ENCODE data around the gene PPP1R27. TPM values are rescaled to one million over a fixed set of nuclear protein-coding genes. Genes with fewer than 3 reads are reported as not detected.

The PPP1R27 gene
- total RNA-seq, 5 donors from 2014 or later (not counting 1 experiment from before 2014, with no cell fraction given): not detected

DNA sequence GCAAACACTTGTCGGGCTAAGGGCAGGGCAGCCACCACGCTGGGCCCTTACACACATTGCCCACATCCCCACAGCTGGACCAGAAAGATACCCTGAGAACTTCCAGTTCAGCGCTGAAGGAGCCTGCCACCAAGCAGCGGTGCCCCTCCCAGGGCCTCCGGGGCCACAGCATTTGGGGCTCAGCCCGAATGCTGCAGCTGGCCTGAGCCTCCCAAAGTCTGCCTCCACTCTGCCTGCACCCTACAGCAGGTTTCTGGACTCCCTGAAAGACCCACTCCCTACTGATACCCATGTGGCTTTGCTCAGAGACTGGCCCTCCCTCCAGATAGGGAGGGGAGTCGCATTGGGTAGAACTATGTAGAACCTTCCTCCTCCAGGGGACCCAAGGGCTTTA lies 3.3 kb downstream of the PPP1R27 start:
- H3K4me3 ChIP-seq (ENCODE audit: control insufficient read depth in 1 of 2, extremely low read depth in 1 of 2, low read length in 1 of 2): no peak overlapping the region
- ATAC-seq (replicated peaks in 1 of 4) (no peak), DNase-seq (no peak)
- Mint-ChIP-seq H3K27me3 (no peaks in the 10 kb centered on the region), H3K27ac (peak overlapping the region; percentile 84 to 93), H3K36me3 (no peaks in the 10 kb centered on the region), H3K4me3 (peak overlapping the region; percentile 85 to 88 (median 85)), H3K4me1 (peaks cover 16 to 26% (median 25%) of the 10 kb centered on the region in 3 donors), H3K9me3 (no peaks in the 10 kb centered on the region)
- POLR2A ChIA-PET: no interaction called here
- H3K9me3 ChIP-seq: no peaks in the 10 kb centered on the region
- H3K27me3 ChIP-seq (replicated peaks in 1 of 2; ENCODE audit: control insufficient read depth in 2 of 2, extremely low read depth in 1 of 2, insufficient read depth in 2 of 2, low read length in 1 of 2): no peaks in the 10 kb centered on the region
- 85% methylated on average over 4 of the region's 7 CpGs for WGBS (ENCODE audit: insufficient coverage)
- peaks cover 7 to 38% of the 10 kb centered on the region in 2 experiments for H3K4me1 ChIP-seq (ENCODE audit: control insufficient read depth in 1 of 2, extremely low read depth in 1 of 2, insufficient read depth in 2 of 2, low read length in 2 of 2)
- no peaks in the 10 kb centered on the region for H3K36me3 ChIP-seq (ENCODE audit: control insufficient read depth in 2 of 2, extremely low read depth in 1 of 2, insufficient read depth in 1 of 2, low read length in 1 of 2)
- CTCF ChIA-PET: no interaction called here
- peak overlapping the region; percentile 58 for H3K27ac ChIP-seq (ENCODE audit: low read length)

DNA sequence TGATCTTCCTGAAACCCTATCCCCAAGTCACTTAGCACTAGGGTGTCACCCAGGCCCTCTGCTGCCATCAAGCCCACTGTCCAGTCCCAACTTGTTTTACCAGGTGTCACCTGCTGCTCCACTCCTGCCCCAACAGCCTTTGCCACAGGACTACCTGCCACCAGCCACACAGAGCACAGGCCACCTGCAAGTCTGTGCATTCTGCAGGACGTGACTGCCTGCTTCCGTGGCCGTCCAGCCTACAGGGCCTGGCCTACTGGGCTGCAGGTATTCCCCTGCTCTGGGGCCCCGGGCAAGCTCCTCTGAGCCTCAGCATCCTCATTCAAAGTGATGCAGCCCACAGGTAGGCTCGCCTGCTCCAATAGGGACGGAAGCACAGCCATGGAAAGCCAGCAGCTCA lies 5.0 kb downstream of the PPP1R27 start:
- POLR2A ChIA-PET: no interaction called here

DNA sequence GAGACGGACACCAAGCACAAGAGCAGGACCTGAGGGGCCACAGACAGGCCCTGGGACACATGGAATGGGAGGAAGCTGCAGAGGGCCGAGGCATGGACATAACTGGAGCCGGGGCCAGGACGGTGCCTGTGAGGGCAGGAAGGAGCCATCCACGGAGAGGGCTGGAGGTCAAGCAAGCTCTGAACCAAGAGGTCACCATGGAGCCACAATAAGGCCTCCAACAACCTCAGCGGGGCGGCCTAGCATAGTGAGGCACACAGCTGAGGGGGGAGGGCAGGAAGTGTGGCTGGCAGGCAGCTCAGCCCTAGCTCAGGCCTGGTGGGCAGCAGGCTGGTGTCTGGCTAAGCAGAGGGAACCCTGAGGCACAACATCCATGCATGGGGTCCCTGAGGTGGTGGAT lies 6.2 kb downstream of the PPP1R27 start:
- no peaks in the 10 kb centered on the region for H3K27me3 ChIP-seq (replicated peaks in 1 of 2; ENCODE audit: control insufficient read depth in 2 of 2, extremely low read depth in 1 of 2, insufficient read depth in 2 of 2, low read length in 1 of 2)
- no peak overlapping the region for H3K4me3 ChIP-seq (ENCODE audit: control insufficient read depth in 1 of 2, extremely low read depth in 1 of 2, low read length in 1 of 2)
- ATAC-seq (replicated peaks in 1 of 4): no peak
- Mint-ChIP-seq H3K4me3 (no peak overlapping the region), H3K4me1 (peaks cover 16 to 28% (median 25%) of the 10 kb centered on the region in 3 donors), H3K36me3 (peaks cover 4% of the 10 kb centered on the region), H3K27ac (no peak overlapping the region), H3K27me3 (no peaks in the 10 kb centered on the region), H3K9me3 (no peaks in the 10 kb centered on the region)
- H3K27ac ChIP-seq (ENCODE audit: low read length): no peak overlapping the region
- CTCF ChIA-PET: interaction anchor here in 1 of 2 donors (0.6 to 0.7 kb wide), 2 partner anchors 26 to 529 kb away, joined by 3 to 6 read pairs; no protein-coding TSS in a partner anchor
- no peaks in the 10 kb centered on the region for H3K9me3 ChIP-seq
- H3K36me3 ChIP-seq (ENCODE audit: control insufficient read depth in 2 of 2, extremely low read depth in 1 of 2, insufficient read depth in 1 of 2, low read length in 1 of 2): peaks cover under 1 to 12% of the 10 kb centered on the region in 2 donors
- DNase-seq: no peak
- H3K4me1 ChIP-seq (ENCODE audit: control insufficient read depth in 1 of 2, extremely low read depth in 1 of 2, insufficient read depth in 2 of 2, low read length in 2 of 2): peaks cover 6 to 30% of the 10 kb centered on the region in 2 experiments
- 89% methylated on average over 7 of the region's 7 CpGs for WGBS (ENCODE audit: insufficient coverage)
- POLR2A ChIA-PET: no interaction called here

More for the DNA sequence above, 5.0 kb downstream of the PPP1R27 start:
- no peaks in the 10 kb centered on the region for H3K27me3 ChIP-seq (replicated peaks in 1 of 2; ENCODE audit: control insufficient read depth in 2 of 2, extremely low read depth in 1 of 2, insufficient read depth in 2 of 2, low read length in 1 of 2)
- H3K4me3 ChIP-seq (ENCODE audit: control insufficient read depth in 1 of 2, extremely low read depth in 1 of 2, low read length in 1 of 2): no peak overlapping the region
- CTCF ChIA-PET: no interaction called here
- ATAC-seq (replicated peaks in 1 of 4): no peak
- no peak overlapping the region for H3K27ac ChIP-seq (ENCODE audit: low read length)
- Mint-ChIP-seq H3K36me3 (peaks cover 4% of the 10 kb centered on the region), H3K27me3 (no peaks in the 10 kb centered on the region), H3K27ac (no peak overlapping the region), H3K4me3 (peak overlapping the region in 1 of 3 donors; percentile 13), H3K4me1 (peaks cover 16 to 31% (median 28%) of the 10 kb centered on the region in 3 donors), H3K9me3 (no peaks in the 10 kb centered on the region)
- H3K36me3 ChIP-seq (ENCODE audit: control insufficient read depth in 2 of 2, extremely low read depth in 1 of 2, insufficient read depth in 1 of 2, low read length in 1 of 2): peaks cover 0 to 4% of the 10 kb centered on the region in 2 donors
- peaks cover 7 to 38% of the 10 kb centered on the region in 2 experiments for H3K4me1 ChIP-seq (ENCODE audit: control insufficient read depth in 1 of 2, extremely low read depth in 1 of 2, insufficient read depth in 2 of 2, low read length in 2 of 2)
- H3K9me3 ChIP-seq: no peaks in the 10 kb centered on the region
- DNase-seq: no peak
- 93% methylated on average over 6 of the region's 6 CpGs for WGBS (ENCODE audit: insufficient coverage)

DNA sequence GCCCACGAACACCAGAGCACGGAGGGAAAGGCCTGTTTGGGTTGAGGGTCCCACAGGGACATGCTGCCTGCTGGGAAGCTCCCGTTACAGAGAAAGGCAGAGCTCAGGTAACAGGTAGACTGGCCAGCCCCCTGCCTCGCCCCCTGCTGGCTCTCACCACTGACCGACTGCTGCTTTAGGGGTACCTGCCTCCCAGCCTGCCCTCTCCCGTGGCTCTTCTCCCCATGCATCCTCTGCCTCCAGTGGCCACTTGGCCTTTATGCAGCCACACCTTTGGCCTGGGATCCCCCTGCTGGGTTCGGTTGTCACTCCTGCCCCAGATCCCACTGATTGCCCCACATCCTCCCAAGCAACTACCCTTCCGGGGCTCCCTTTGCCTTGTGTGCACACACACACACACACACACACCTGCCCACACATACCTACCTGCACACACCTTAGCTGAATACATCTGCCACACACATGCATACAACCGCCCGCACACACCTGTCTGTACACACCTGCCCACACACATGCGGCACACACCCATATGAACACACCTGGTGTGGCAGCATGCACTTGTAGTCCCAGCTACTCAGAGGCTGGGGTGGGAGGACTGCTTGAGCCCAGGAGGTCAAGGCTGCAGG lies 8.9 kb downstream of the PPP1R27 start:
- DNase-seq (no peak), ATAC-seq (replicated peaks in 1 of 4) (no peak)
- H3K9me3 Mint-ChIP-seq: no peaks in the 10 kb centered on the region
- CTCF ChIA-PET: interaction anchor here in 1 of 2 donors (0.5 kb wide), 1 partner anchor 21 kb away, joined by 5 read pairs; no protein-coding TSS in a partner anchor
- H3K4me1 ChIP-seq (ENCODE audit: control insufficient read depth in 1 of 2, extremely low read depth in 1 of 2, insufficient read depth in 2 of 2, low read length in 2 of 2): peaks cover 0 to 11% of the 10 kb centered on the region in 2 experiments
- no peaks in the 10 kb centered on the region for H3K9me3 ChIP-seq
- peaks cover 0 to 14% (median 11%) of the 10 kb centered on the region in 3 donors for H3K4me1 Mint-ChIP-seq
- H3K36me3 ChIP-seq (ENCODE audit: control insufficient read depth in 2 of 2, extremely low read depth in 1 of 2, insufficient read depth in 1 of 2, low read length in 1 of 2): peaks cover 16 to 19% of the 10 kb centered on the region in 2 donors
- H3K4me3 ChIP-seq (ENCODE audit: control insufficient read depth in 1 of 2, extremely low read depth in 1 of 2, low read length in 1 of 2): no peak overlapping the region
- H3K27ac ChIP-seq (ENCODE audit: low read length): no peak overlapping the region
- POLR2A ChIA-PET: no interaction called here
- H3K27me3 ChIP-seq (replicated peaks in 1 of 2; ENCODE audit: control insufficient read depth in 2 of 2, extremely low read depth in 1 of 2, insufficient read depth in 2 of 2, low read length in 1 of 2): peaks cover 0 to 4% of the 10 kb centered on the region in 2 experiments
- H3K27ac Mint-ChIP-seq: no peak overlapping the region
- peaks cover 7% of the 10 kb centered on the region for H3K36me3 Mint-ChIP-seq
- 88% methylated on average over 8 of the region's 11 CpGs for WGBS (ENCODE audit: insufficient coverage)
- no peaks in the 10 kb centered on the region for H3K27me3 Mint-ChIP-seq
- H3K4me3 Mint-ChIP-seq: no peak overlapping the region

DNA sequence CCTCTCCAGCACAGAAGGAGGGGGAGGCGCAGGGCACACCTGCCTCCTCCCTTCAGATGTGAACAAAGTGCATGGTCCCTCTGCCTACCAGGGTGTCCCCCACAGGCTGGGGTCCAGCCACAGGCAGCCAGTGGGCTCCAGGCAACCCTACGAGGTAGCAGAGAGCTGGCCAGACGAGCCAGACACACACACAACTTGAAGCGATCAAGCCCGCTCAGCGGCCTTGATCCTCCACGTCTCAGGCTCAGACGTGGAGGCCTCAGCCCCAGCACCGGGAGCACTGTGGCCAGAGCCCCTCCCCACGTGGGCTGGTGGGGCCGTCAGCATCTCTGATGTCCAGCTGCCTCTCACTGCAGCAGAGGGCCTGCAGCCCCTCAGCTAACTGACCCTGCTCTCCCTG lies 10.3 kb downstream of the PPP1R27 start:
- H3K27me3 Mint-ChIP-seq: no peaks in the 10 kb centered on the region
- H3K4me1 ChIP-seq (ENCODE audit: control insufficient read depth in 1 of 2, extremely low read depth in 1 of 2, insufficient read depth in 2 of 2, low read length in 2 of 2): peaks cover 0 to 6% of the 10 kb centered on the region in 2 experiments
- no peak overlapping the region for H3K27ac Mint-ChIP-seq
- no peak overlapping the region for H3K4me3 Mint-ChIP-seq
- H3K36me3 Mint-ChIP-seq: peaks cover 7% of the 10 kb centered on the region
- H3K36me3 ChIP-seq (ENCODE audit: control insufficient read depth in 2 of 2, extremely low read depth in 1 of 2, insufficient read depth in 1 of 2, low read length in 1 of 2): peaks cover 16 to 19% of the 10 kb centered on the region in 2 donors
- no peak overlapping the region for H3K4me3 ChIP-seq (ENCODE audit: control insufficient read depth in 1 of 2, extremely low read depth in 1 of 2, low read length in 1 of 2)
- ChIA-PET POLR2A (no interaction called here), CTCF (no interaction called here)
- H3K27me3 ChIP-seq (replicated peaks in 1 of 2; ENCODE audit: control insufficient read depth in 2 of 2, extremely low read depth in 1 of 2, insufficient read depth in 2 of 2, low read length in 1 of 2): peaks cover 0 to 9% of the 10 kb centered on the region in 2 experiments
- peaks cover 0 to 12% (median 9%) of the 10 kb centered on the region in 3 donors for H3K4me1 Mint-ChIP-seq
- WGBS (ENCODE audit: insufficient coverage): 94% methylated on average over 11 of the region's 11 CpGs
- H3K9me3 ChIP-seq: no peaks in the 10 kb centered on the region
- ATAC-seq (replicated peaks in 1 of 4) (no peak), DNase-seq (no peak)
- H3K9me3 Mint-ChIP-seq: no peaks in the 10 kb centered on the region
- no peak overlapping the region for H3K27ac ChIP-seq (ENCODE audit: low read length)

DNA sequence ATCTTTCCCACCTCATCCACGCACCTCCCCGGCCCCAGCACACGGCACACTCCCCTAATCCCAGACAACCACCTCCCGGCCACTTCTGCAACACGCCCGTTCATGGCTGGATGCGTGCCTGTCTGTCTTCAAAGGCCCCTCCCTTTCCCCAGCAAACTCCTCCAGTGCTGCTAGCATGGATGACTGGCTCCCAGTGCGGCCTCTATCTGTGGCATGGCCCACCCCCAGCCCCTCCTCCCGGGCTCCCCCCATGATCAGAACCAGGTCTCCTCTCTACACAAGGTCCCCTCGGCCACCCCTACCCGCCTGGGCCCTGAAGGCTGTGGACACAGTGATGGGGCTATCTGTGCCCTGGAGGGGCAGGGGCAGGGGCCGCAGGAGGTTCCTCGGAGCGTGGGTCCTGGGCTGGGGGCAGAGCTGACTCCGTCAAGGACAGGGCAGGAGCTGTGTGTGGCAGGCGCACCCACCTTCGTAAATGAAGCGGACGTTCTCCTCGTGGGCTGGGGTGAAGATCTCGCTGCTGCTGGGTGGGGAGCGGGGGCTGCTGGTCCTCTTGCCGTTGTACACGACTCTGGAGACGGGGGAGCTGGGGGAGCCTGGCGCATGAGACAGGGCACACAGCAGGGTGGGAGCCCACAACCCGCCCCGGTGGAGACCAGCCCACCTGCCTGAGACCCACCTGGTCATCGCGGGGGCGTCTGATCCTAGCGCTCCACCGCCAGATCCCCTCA lies 10.9 kb downstream of the PPP1R27 start:
- H3K4me1 ChIP-seq (ENCODE audit: control insufficient read depth in 1 of 2, extremely low read depth in 1 of 2, insufficient read depth in 2 of 2, low read length in 2 of 2): peaks cover 0 to 5% of the 10 kb centered on the region in 2 experiments
- no peaks in the 10 kb centered on the region for H3K9me3 ChIP-seq
- DNase-seq (no peak), ATAC-seq (replicated peaks in 1 of 4) (no peak)
- CTCF ChIA-PET: no interaction called here
- H3K4me3 ChIP-seq (ENCODE audit: control insufficient read depth in 1 of 2, extremely low read depth in 1 of 2, low read length in 1 of 2): no peak overlapping the region
- POLR2A ChIA-PET: no interaction called here
- 98% methylated on average over 24 of the region's 33 CpGs for WGBS (ENCODE audit: insufficient coverage)
- H3K27ac Mint-ChIP-seq: no peak overlapping the region
- H3K27me3 ChIP-seq (replicated peaks in 1 of 2; ENCODE audit: control insufficient read depth in 2 of 2, extremely low read depth in 1 of 2, insufficient read depth in 2 of 2, low read length in 1 of 2): peaks cover 2 to 13% of the 10 kb centered on the region in 2 experiments
- H3K36me3 ChIP-seq (ENCODE audit: control insufficient read depth in 2 of 2, extremely low read depth in 1 of 2, insufficient read depth in 1 of 2, low read length in 1 of 2): peaks cover 16 to 19% of the 10 kb centered on the region in 2 donors
- H3K4me1 Mint-ChIP-seq: peaks cover 0 to 11% (median 8%) of the 10 kb centered on the region in 3 donors
- no peaks in the 10 kb centered on the region for H3K9me3 Mint-ChIP-seq
- no peaks in the 10 kb centered on the region for H3K27me3 Mint-ChIP-seq
- peaks cover 7% of the 10 kb centered on the region for H3K36me3 Mint-ChIP-seq
- H3K27ac ChIP-seq (ENCODE audit: low read length): no peak overlapping the region
- no peak overlapping the region for H3K4me3 Mint-ChIP-seq
